Astrocyte of the spinal cord (primary cell): ENCODE measurements around the gene CPZ.

ENCODE experiments used
- DNase-seq: peaks from one replicate; pipeline ENCODE4 v3.0.0; 2011; ENCODE audit warnings: low read depth, low spot score
- H3K4me3 ChIP-seq: 2 replicates; pipeline ENCODE4 v1.5.1; 2011; ENCODE audit warnings: low read depth, mild to moderate bottlenecking, low read length, moderate library complexity
- in situ Hi-C: cut with HindIII; loops from 2 replicates; pipeline ENCODE4 v1.10.0; 2017; ENCODE audit warnings: low sequenced_read_pairs
- TF ChIP-seq, protein P1 (sequence below): IDR thresholded peaks from 2 replicates; pipeline ENCODE4 v1.5.1; 2012; ENCODE audit warnings: low read depth, mild to moderate bottlenecking, low read length, inconsistent platforms

CPZ gene

DNA sequence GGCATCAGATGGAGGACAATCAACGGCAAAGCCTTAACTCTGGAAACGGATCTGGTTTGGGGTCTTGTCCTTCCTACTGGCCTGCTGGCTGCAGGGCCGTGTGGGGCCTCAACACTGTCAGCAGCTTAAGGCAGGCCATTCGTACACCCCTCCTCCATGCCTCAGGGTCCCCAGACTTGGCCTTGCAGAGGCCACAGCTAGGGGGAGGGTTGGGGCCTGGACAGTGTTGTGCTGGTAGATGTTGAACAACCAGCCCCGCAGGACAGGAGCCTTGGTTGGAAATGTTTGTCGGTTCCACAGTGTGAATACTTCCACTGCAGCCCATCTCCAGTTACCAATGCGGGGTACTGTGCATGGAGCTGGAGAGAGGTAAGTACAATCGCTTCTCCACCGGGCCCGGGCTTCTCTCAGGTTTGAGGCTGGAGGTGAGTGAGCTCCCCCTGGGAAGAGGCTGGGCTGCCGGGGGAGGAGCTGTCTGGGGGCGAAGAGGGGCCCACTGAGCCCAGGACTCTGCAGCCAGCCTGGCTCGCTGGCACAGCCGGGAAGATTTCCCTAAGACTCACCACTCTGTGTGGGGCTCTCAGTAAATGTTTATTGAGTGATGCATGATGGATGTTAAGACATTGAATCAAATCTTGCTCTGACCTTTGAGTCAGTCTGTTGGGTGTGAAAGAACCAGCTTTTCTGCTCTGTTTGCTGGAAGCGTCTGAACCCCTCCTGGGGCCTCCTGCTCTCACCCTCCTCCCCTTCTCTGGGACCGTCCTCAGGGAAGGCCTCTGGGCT is 32.1 kb upstream of the CPZ start:
- H3K4me3 ChIP-seq, result no peak overlapping the region
- no peak for DNase-seq
- TF ChIP-seq, protein P1, sequence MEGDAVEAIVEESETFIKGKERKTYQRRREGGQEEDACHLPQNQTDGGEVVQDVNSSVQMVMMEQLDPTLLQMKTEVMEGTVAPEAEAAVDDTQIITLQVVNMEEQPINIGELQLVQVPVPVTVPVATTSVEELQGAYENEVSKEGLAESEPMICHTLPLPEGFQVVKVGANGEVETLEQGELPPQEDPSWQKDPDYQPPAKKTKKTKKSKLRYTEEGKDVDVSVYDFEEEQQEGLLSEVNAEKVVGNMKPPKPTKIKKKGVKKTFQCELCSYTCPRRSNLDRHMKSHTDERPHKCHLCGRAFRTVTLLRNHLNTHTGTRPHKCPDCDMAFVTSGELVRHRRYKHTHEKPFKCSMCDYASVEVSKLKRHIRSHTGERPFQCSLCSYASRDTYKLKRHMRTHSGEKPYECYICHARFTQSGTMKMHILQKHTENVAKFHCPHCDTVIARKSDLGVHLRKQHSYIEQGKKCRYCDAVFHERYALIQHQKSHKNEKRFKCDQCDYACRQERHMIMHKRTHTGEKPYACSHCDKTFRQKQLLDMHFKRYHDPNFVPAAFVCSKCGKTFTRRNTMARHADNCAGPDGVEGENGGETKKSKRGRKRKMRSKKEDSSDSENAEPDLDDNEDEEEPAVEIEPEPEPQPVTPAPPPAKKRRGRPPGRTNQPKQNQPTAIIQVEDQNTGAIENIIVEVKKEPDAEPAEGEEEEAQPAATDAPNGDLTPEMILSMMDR, result no peak
- in situ Hi-C loops, result no loop called here

DNA sequence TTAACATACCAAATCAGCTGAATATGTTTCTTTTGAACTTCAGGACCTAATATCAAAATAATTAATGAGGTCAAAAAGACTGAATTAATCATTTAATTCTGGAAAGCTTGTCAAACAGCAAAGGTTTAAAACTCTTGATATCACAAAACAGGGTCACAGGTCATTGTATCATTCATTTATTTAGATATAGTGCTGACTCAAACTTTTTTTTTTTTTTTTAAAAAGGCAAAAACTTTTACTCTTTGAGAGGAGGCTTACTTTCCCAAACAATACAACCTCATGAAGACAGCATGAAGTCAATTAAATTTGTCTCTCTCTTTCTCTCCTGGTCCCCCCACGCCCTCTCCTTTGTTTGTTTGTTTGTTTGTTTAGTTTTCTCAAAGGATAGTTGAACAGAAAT is 28.0 kb upstream of the CPZ start:
- in situ Hi-C loops, result no loop called here
- H3K4me3 ChIP-seq, result no peak overlapping the region
- DNase-seq, result no peak
- TF ChIP-seq, protein P1, result no peak

DNA sequence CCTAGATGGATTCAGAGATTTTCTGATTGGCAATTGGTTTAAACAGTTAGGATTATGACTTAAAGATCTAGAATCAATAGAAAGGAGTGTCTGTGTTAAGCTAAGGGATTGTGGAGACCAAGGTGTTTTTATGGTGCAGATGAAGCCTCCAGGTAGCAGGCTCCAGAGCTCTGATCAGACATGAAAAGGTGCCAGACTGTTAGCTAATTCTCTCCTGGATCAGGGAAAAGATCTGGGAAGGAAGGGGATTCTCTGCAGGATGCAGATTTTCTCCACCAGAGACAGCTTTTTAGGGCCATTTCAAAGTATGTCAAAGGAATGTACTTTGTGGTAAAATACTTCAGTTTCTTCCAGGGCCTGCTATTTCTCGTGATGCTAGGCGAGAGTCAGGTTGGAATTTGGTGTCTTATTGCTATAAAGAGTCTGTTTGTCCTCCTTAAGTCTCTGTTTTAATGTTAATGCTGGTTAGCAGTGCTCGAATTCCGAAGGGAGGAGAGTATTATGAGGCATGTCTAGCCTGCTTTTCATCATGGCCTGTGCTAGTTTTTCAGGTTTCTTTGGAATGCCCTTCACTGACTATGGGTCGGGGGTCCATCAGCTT is 24.4 kb upstream of the CPZ start:
- no peak for DNase-seq
- TF ChIP-seq, protein P1, result no peak
- in situ Hi-C loops, result no loop called here
- no peak overlapping the region for H3K4me3 ChIP-seq

DNA sequence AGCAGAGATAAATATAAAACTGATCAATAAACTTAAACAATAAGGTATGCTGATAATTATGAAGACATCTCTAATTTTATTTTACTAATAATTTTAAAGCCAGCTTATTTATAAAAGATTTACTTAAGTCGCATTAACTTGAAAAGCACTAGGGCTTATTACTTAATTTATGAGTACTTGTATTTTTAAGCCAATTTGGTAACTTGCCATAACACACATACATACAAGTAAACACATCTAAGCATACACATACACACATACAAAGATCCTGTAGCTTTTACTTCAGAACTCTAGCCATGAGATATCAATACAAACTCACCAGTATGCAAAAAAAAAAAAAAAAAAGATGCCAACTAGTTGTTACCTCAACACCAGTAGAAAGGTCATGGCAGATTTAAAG is 22.4 kb upstream of the CPZ start:
- DNase-seq, result no peak
- H3K4me3 ChIP-seq, result no peak overlapping the region
- in situ Hi-C loops, result no loop called here
- TF ChIP-seq, protein P1, result no peak

DNA sequence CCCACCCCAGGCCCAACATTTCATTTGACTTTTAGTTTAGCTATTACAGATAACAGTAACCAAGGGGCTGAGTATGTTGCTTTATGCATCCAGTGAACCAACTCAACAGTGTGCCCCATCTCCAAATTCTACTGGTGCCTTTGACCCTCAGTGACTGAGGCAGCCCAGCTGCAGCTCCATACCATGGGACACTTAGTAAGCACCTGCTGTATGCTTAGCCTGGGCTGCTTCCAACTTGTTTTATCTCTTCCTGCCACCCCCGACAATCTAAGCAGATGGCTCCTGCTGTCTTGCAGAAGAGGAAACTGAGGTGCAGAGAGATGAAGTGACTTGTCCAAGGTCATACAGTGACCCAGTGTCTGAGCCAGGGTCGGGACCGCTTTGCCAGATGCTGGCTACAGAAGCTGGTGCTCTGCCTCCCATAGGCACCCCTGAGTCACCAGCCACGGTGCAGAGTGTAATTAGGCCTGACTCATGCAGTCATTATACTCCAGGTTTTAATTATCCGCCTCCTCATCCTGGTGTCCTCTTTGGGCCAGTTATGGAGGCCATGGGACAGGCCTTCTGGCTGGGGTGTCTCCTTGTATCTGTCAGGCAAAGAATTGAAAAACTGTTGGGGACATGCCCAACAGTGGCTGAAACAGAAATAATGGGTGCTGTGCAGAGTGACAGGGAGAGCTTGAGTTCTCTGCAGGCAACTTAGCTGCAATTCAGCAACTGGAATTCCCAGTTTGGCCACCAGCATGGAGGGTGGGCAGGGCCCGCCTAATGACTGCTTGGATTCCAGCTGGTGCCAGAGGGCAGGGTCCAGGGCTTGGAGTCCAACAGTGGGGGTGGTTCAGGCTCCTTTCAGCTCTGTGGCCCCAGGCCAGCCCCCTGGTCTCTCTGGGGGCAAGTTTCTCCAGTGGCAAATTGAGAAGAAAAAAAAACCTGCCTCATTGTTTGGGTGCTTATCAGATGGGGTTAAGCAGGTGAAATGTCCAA is 20.6 kb upstream of the CPZ start:
- no peak overlapping the region for H3K4me3 ChIP-seq
- in situ Hi-C loops, result no loop called here
- DNase-seq, result no peak
- TF ChIP-seq, protein P1, result no peak

DNA sequence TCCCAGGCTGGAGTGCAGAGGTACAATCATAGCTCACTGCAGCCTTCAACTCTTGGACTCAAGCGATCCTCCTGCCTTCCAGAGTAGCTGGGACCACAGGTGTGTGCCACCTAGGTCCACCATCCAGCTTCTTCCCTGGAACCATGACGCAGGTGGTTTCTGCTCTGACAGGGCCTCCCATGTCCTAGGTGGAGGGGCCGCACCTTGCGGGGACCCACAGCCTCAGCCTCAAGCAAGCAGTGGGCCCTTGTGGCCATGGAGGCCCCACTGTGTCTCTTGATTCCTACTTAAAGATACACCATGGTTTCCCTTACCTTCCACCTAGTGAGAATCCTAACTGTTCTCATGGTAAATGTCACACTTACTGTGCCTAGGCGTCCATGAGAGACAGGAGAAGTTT is 19.3 kb upstream of the CPZ start:
- in situ Hi-C loops, result no loop called here
- H3K4me3 ChIP-seq, result no peak overlapping the region
- no peak for DNase-seq
- TF ChIP-seq, protein P1, result no peak
